ENCODE results near the gene SLC2A8.
A peak's percentile ranks its signal among the peaks of the same experiment; 100 is the strongest.

The SLC2A8 gene

DNA sequence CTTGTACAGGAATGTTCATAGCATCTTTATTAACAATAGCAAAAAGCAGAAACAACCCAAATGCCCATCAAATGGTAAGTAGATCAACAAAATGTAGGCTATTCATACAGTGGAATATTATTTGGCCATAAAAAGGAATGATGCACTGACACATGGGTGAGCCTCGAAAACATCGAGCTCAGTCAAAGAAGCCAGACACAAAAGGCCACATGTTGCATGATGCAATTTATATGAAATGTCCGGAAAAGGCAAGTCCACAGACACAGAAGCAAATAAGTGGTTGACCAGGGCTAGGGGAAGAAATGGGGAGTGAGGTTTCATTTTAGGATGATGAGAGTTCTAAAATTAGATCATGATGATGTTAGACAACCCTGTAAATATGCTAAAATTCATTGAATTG, 16.5 kb upstream of the SLC2A8 start:
- no peak for DNase-seq (ENCODE audit: low read depth)

DNA sequence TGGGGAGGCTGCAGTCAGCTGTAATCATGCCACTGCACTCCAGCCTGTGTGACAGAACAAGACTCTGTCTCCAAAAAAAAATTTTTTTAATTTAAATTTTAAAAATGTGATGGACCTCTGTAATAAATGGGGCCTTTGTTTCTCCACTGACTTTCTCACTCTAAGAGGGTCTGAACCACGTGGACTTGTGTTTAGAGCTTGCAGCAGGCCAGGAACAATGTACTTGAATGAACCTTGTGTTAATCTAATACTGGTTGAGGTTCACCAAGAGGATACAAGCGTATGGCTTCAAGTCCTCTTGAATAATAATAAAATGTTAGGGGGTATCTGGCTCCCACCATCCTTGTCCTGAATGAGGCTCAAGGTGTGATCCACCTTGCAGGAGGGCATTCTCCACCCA, 14.4 kb upstream of the SLC2A8 start:
- DNase-seq (ENCODE audit: low read depth): no peak

DNA sequence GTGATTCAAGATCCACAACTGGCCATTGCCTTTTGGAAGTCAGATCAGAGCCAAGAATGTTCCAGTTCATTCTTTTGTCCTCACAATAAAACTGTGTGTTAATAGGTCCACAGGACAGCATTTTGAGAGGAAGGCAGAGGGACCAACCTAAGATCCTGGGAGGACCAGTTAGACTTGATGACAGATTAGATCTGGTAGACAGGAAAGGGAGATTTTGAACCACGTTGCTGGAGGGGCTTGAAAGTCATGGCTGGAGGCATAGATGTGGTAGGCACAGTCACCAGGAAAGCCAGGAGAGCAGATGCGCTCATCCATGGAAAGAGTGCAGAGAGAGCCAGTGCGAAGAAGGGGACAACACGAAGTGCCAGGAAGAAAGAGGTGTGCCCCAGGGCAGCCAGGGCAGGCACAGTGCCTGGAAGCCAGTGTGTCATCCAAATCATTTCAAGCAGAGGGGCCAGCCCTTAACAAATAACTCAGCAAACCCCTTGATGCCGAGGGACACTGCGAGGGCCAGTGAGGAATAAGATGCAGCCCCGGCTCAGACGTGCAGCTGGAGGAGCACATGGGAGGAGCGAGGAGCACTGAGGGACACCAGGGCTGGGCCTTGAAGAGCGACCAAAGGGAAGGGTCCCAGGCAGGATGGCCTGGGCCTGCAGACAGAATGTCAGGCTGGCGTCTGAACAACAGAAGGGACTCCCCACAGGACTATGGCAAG, 12.8 kb upstream of the SLC2A8 start:
- DNase-seq (ENCODE audit: low read depth): no peak

DNA sequence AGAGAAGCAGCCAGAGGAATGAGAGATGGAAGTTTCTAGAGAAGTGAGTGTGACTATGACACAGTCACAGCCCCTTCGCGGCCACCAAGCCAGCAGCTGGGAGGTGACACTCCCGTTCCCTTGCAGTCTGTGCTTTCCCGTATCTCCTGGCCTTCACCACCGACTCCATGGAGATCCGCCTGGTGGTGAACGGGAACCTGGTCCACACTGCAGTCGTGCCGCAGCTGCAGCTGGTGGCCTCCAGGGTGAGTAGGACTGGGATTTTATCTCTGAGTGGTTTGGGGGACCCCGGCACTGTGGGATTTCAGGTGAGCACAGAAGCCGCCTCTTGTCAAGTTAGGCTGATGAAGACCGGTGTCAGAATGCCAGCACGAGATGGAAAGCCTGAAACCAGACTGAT, 12.1 kb upstream of the SLC2A8 start:
- DNase-seq (ENCODE audit: low read depth): no peak

DNA sequence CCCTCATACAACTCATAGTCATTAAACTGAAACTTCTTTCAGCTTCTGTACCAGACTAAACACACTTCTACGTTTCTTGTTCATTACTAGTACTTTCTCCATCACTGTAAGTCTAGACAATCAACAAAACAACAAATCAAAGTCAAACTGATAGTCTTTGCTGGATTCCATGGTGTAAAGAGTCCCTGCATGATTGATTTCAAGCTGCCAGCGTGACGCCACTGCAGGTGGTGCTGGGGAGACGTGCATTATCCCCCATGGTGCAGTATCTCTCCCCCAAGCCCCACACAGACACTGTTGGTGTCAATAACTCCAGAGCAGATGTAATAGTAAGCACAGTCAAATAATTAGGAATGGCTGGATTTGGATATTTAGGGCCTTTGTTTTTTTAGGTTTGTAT, 10.7 kb upstream of the SLC2A8 start:
- DNase-seq (ENCODE audit: low read depth): no peak

DNA sequence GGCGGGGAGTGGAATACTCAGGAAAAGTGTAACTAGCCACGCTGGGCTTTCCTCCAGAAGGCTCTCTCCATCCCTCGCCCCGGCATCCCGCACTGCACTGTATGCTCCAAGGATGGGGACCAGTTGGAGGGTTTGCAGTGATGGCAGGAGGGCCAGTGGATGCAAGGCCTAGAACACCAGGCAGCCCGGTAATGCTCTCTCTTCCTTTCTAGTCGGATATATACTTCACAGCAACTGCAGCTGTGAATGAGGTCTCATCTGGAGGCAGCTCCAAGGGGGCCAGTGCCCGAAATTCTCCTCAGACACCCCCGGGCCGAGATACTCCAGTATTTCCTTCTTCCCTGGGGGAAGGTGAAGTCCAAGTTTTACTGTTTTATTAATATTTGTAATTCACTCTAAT, 10.0 kb upstream of the SLC2A8 start:
- DNase-seq (ENCODE audit: low read depth): no peak

DNA sequence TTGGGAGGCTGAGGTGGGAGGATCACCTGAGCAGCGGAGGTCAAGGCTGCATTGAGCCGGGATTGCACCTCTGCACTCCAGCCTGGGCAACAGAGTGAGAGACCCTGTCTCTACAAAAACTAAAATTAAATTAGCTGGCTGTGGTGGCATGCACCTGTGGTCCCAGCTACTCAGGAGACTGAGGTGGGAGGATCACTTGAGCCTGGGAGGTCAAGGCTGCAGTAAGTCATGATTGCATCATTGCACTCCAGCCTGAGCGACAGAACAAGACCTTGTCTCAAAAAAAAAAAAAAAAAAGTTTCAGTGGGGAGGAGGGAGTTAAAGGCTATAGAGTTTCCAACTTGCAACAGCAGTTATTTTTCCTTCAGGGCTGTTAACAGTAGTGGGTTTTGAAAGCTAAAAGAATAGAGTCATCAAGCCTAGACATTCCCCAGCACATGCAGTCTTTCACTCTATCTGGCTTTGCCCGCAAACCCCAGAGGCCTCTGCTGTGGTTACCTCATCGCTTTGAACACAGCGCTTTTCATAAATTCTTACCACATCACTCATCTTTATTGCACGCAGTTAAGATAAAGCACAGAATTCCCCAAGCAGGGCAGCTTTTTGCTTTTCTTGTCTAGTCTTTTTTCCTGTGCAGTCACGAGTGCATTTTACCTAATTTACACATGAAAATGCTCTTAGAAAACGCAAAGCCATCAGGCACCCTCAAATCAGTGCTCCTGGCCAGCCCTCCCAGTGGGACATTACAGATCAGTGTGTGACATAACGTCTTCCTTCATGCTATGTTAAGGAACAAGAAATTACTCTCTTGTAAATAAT, 8.7 kb upstream of the SLC2A8 start:
- DNase-seq (ENCODE audit: low read depth): peak; percentile 98

DNA sequence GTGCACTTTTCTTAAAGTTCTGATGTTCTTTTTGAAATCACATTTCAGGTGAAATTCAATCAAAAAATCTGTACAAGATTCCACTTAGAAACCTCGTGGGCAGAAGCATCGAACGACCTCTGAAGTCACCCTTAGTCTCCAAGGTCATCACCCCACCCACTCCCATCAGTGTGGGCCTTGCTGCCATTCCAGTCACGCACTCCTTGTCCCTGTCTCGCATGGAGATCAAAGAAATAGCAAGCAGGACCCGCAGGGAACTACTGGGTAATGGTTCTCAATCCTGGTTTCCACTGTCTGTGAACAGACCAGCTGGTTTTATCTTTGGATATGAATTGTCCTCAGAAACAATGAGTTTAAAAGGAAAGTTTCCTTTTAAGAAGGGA, 8.1 kb upstream of the SLC2A8 start:
- DNase-seq (ENCODE audit: low read depth): no peak

DNA sequence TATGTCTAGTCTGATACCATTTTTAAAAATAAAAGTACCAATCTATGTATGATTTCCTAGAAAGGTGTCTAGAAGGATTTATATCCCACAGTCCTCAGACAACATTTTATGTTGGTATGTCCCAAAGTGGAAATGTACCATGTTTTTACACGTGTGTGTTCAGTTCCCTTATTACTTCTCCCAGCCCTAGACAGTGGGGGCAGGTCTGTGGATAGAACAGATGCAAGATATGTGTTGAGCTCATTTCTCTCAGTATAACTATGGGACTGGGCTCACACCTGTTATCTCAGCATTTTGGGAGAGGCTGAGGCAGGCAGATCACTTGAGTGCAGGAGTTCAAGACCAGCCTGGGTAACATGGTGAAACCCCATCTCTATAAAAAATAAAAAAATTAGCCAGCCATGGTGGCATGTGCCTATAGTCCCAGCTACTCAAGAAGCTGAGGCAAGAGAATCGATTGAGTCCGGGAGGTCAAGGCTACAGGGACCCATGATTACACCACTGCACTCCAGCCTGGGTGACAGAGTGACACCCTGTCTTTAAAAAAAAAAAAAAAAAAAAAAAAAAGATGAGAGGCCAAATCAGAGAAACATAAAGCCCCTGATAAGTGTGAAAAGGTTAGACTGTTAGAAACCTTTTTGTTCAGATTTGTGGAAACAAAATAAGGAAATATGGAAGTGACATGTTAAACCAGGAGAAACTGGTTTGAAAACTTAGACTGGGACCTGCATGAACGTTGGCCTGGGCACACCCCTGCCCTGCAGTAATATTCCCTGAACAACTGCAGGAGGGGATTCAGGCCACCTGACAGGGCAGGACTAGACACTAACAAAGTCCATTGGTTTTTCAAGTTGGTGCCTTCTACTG, 7.4 kb upstream of the SLC2A8 start:
- DNase-seq (ENCODE audit: low read depth): no peak

DNA sequence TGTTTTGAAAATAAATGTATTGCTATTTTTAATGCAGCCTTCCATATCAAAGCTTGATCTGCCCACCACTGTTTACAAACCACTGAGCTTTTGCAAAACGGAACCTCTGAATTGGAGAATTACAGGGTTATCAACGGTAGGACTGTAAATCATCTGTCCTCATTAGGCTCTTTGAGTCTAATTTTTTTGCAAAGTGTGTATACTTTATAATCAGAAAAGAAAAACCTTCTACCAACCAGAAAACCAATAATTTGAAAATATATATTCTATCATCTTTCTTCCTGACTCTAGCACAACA, 6.8 kb upstream of the SLC2A8 start:
- DNase-seq (ENCODE audit: low read depth): no peak

DNA sequence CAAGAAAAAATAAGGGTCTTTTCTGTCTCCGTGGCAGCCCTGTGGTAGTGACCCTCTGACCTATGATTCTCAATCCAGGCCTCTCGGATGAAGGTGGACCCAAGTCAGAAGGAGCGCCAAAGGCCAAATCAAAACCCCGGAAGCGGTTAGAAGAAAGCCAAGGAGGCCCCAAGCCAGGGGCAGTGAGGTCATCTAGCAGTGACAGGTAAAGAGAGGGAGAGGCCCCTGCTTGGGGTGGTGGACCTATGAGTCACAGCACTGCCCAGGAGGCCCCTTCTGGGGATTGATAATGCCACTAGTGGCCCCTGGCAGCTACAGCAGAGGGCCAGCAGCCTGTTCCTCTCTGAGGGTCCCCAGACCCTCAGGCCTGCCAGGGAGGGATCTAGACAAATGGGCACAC, 6.4 kb upstream of the SLC2A8 start:
- DNase-seq (ENCODE audit: low read depth): peak; percentile 24

DNA sequence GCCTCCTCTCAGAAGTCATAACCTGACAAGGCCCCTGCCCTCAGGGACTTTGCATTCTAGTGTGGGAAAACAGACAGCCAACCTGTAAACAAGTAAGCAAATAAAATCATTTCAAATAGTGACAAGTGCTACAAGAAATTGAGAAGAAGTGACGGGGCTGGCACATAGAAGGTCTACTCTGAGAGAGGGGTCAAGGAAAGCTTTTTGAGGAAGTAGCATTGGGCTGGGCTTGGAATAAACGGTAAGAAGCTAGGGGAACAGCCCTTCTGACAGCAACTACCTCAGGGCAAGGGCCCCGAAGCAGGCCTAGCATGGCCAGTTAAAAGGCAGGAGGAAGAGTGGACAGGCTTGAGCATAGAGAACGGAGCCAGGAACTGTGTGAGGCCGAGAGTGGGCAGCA, 4.8 kb upstream of the SLC2A8 start:
- no peak for DNase-seq (ENCODE audit: low read depth)

DNA sequence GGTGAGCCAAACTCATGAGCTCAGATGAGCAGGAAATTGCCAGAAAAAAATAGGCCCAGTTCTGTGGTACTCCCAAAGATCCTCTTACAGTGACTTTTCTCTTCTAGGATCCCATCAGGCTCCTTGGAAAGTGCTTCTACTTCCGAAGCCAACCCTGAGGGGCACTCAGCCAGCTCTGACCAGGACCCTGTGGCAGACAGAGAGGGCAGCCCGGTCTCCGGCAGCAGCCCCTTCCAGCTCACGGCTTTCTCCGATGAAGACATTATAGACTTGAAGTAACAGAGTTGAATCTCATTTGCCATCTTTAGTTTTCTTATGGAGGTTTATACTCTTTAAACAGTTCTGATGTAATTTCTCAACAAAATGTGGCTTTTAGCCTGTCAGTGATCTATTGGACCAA, 4.0 kb upstream of the SLC2A8 start:
- DNase-seq (ENCODE audit: low read depth): no peak

DNA sequence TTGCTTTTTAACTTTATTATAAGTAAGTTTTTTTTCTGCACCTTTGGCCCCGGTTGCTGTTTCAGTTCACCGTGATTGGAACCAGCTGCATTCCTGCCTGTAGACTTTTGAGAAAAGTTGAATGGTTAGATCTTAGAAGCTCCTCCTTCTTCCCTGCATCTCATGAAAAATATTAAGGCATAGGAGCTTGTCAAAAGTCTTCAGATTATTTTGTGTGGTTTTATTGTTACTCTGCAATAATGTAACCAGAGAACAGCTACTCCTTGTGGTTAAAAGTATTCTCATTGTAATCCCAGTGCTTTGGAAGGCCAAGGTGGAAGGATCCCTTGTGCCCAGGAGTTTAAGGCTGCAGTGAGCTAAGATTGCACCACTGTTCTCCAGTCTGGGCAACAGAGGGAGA, 3.3 kb upstream of the SLC2A8 start:
- no peak for DNase-seq (ENCODE audit: low read depth)

DNA sequence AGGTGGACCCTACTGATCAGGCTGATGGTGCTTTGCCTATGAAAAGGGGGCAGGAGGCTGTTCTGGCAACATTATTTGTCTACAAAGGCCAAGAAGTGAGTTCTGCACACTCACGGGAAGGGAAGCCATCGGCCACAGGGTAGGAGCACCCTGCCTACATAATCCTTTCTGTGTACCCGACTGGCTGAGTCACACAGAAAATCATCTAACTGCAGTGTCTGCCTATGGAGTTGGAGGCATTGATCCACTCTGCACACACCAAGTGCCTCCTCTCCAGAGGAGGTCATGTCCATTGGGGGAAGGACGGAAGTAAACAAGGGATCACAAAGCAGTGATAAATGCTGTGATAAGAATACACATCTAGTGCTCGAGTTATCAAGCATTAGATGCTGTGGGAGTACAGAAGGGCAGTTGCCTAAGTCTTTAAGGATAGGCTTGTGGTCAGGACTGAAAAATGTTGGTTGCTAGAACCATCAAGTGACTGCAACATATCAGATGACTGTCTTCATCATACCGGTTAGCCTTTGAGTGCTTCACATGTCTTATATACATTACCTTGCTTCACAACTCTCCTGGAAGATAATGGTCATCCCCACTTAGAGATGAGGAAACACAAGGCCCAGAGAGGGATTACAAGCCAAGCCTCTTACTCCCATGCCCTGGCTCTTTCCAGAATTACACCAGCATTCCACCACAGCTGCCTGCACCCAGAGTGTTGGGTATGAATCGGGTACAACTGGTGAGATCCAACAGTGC, 1.3 kb upstream of the SLC2A8 start:
- no peak for DNase-seq (ENCODE audit: low read depth)

DNA sequence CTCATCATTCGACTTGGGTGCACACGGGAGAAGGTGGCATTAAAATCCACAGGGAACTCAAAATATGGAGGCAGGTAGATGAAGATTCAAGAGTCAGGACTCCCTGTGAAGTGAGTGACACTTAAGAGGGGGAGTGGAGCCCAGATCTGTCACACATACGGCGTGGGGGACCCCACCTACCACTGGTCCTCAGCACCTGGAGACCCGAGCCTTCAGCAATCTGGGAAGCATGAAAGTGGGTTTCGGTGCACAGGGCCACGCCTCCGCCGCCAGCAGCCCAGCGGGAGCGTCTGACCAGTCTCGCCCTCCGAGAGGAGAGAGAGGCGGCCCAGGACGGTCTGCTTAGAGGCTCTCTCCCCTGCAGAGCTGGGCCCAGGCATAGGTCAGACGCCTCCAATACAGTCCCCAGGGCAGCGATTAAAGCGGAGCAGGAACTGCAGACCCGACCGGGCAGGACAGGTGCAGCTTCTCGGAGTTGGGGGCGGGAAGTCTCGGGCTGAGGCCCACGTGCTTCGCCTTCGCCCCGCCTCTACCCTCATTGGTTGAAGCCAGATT, 639 bp upstream of the SLC2A8 start:
- no peak for DNase-seq (ENCODE audit: low read depth)

DNA sequence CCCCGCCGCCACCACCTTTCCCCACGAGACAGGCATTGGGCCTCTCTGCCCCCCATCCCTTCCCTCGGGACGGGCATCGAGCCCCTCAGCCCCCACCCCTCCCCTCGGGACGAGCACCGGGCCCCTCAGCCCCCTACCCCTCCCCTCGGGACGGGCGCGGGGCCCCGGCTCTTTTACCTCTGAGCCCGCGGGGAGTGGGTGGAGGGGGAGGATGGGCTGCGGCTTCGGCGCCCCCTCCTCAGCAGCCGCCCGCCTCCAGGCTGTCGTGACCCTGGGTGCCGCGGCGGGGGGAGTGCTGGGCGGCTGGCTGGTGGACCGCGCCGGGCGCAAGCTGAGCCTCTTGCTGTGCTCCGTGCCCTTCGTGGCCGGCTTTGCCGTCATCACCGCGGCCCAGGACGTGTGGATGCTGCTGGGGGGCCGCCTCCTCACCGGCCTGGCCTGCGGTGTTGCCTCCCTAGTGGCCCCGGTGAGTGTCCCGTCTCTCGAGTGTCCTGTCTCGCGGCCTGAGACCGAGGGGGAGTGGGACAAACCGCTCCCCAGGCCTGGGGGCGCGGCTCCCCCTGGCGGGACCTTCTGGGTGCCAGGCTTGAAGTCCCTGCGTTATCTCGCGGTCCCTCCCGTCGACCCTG, 791 bp downstream of the SLC2A8 start:
- peak; percentile 52 for DNase-seq (ENCODE audit: low read depth)

DNA sequence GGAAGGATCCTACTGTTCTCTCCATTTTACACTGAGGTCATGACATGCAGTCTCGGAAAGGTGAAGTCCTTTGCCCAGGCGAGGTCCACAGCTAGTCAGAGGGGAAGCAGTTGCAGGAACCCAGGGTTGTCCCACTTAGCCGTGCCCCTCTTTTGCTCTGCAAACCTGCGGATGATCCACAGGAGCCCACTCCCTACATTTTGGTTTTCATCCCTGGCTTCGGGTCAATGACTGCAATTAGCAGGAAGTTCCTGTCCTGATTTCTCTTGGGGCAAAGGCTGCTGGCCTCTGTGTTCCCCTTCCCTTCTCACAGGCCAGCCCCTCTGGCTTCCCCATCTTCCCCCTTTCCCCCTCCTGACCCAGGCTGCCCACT, 1.3 kb downstream of the SLC2A8 start:
- no peak for DNase-seq (ENCODE audit: low read depth)

DNA sequence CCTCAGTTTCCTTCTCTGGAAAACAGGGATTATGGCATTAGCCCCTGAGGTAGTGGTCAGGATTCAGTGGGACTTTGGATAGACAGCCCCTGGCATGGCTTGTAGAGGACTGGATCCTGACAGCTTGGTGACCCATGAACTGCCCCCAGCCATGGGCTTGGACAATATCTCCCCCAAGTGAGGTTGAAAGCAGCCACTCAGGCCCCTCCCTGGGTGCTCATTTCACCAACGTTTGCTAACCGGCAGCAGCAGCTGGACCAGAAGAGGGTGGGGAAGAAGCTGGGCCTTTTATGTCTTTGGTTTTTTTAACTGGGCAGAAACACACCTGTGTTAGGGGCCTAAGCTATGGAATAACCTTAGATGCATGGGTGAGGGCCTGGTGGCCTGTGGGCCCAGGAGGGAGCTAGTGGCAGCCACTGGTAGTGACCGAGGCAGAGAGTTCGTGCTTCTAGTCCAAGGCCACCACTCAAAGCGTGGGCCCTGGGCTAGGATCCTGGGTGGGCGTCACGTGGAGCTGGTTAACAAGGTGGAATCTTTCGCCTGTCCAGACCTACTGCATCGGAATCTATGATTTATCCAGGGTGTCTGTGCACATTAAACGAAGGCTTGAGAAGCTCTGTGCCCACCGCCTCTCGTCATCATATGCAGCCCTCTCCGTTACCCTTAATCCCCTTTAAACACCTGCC, 1.9 kb downstream of the SLC2A8 start:
- DNase-seq (ENCODE audit: low read depth): no peak

DNA sequence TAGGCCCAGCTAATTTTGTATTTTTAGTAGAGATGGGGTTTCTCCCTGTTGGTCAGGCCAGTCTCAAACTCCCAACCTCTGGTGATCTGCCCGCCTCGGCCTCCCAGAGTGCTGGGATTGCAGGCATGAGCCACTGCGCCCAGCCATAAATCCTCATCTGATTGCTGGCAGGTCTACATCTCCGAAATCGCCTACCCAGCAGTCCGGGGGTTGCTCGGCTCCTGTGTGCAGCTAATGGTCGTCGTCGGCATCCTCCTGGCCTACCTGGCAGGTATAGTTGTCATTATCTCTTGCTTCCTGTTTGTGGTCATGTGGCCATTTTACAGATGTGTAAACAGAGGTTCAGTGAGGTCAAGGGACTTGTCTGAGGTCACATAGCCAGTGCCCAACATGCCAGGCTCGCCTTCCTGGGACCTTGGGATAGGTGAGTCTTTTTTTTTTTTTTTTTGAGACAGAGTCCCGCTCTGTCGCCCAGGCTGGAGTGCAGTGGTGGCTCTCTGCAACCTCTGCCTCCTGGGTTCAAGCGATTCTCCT, 2.8 kb downstream of the SLC2A8 start:
- no peak for DNase-seq (ENCODE audit: low read depth)
